SK-N-SH (cell line): ENCODE data around the gene PXN. TPM values are rescaled to one million over a fixed set of nuclear protein-coding genes. Genes with fewer than 3 reads are reported as not detected.

Source experiments
- CTCF ChIA-PET: fragments of 300-600, 350-600 bp; formaldehyde crosslinking; extraction: SDS; loops from one replicate; lab custom pipeline; 2021; lab: Yijun Ruan, JAX
- POLR2A ChIA-PET: fragments of 350-600 bp; sonication (Branson Sonifier 250); formaldehyde crosslinking; extraction: SDS; loops from one replicate; lab custom pipeline; 2020; ENCODE audit warnings: antibody characterized with exemption, inconsistent platforms; lab: Yijun Ruan, JAX
- DNase-seq: peaks from one replicate; pipeline ENCODE4 v3.0.0; 2012
- H2AFZ ChIP-seq: fragments of 200-600 bp; sonication (generic); 2 replicates; pipeline ENCODE4 v1.8.1; 2016; ENCODE audit warnings: antibody characterized with exemption, mild to moderate bottlenecking, low read depth
- H3F3A ChIP-seq: fragments of 200-600 bp; sonication (generic); replicated peaks from 2 replicates; pipeline ENCODE3; 2016; ENCODE audit warnings: antibody characterized with exemption, mild to moderate bottlenecking; ENCODE audit not compliant: insufficient read depth
- H3K27ac ChIP-seq, 2 experiments: fragments of 200-500 bp in 1 of 2; fragments of 200-600 bp in 1 of 2; sonication (Bioruptor generic) in 1 of 2; sonication (generic), shearing (Covaris generic) in 1 of 2; 2 replicates each; pipeline versions ENCODE4 v1.5.1 to v1.6.1; 2014 to 2016; ENCODE audit warnings: low read depth in 2 of 2, inconsistent platforms in 1 of 2, low read length in 1 of 2, mild to moderate bottlenecking in 1 of 2, mixed read lengths in 1 of 2
- H3K27me3 ChIP-seq: fragments of 200-600 bp; sonication (generic), shearing (Covaris generic); 2 replicates; pipeline ENCODE4 v1.6.1; 2016; ENCODE audit warnings: mixed run types; ENCODE audit not compliant: insufficient read depth
- H3K36me3 ChIP-seq, 2 experiments: fragments of 200-500 bp in 1 of 2; fragments of 200-600 bp in 1 of 2; sonication (Bioruptor generic) in 1 of 2; sonication (generic) in 1 of 2; replicated peaks in 1 of 2; 2 replicates each; pipeline versions ENCODE3 to v1.5.1; 2014 to 2016; ENCODE audit warnings: low read length in 1 of 2, mild to moderate bottlenecking in 1 of 2; ENCODE audit not compliant: insufficient read depth in 2 of 2, control insufficient read depth in 1 of 2
- H3K4me1 ChIP-seq, 2 experiments: fragments of 200-500 bp in 1 of 2; fragments of 200-600 bp in 1 of 2; sonication (Bioruptor generic) in 1 of 2; sonication (generic), shearing (Covaris generic) in 1 of 2; 2 replicates each; pipeline versions ENCODE4 v1.5.1 to v1.6.1; 2014 to 2016; ENCODE audit warnings: low read depth in 1 of 2, low read length in 1 of 2, mixed run types in 1 of 2; ENCODE audit not compliant: insufficient read depth in 2 of 2, control insufficient read depth in 1 of 2
- H3K4me2 ChIP-seq: fragments of 200-600 bp; sonication (generic), shearing (Covaris generic); 2 replicates; pipeline ENCODE4 v1.6.1; 2017; ENCODE audit warnings: mixed run types
- H3K4me3 ChIP-seq, 2 experiments: fragments of 200-500 bp in 1 of 2; fragments of 200-600 bp in 1 of 2; sonication (Bioruptor generic) in 1 of 2; sonication (generic), shearing (Covaris generic) in 1 of 2; 2 replicates each; pipeline versions ENCODE4 v1.5.1 to v1.8.1; 2014 to 2016; ENCODE audit warnings: low read depth in 2 of 2, inconsistent platforms in 1 of 2, low read length in 1 of 2, mild to moderate bottlenecking in 1 of 2, mixed read lengths in 1 of 2, moderate library complexity in 1 of 2
- H3K79me2 ChIP-seq: fragments of 200-600 bp; sonication (generic); 2 replicates; pipeline ENCODE4 v1.8.1; 2017; ENCODE audit warnings: mild to moderate bottlenecking; ENCODE audit not compliant: insufficient read depth
- H3K9ac ChIP-seq: fragments of 200-600 bp; sonication (generic); 2 replicates; pipeline ENCODE4 v1.6.1; 2017; ENCODE audit warnings: mixed run types
- H3K9me2 ChIP-seq: fragments of 200-600 bp; sonication (generic); 2 replicates; pipeline ENCODE4 v1.6.1; 2017; ENCODE audit warnings: mixed run types
- H3K9me3 ChIP-seq: fragments of 200-600 bp; sonication (generic); 2 replicates; pipeline ENCODE4 v1.6.1; 2017; ENCODE audit warnings: mixed run types, mild to moderate bottlenecking, moderate library complexity
- H4K20me1 ChIP-seq: fragments of 200-600 bp; sonication (generic); 2 replicates; pipeline ENCODE4 v1.6.1; 2017; ENCODE audit warnings: mild to moderate bottlenecking, mixed run types; ENCODE audit not compliant: insufficient read depth
- CTCF ChIP-seq: fragments of 200-600 bp; sonication (generic); IDR thresholded peaks from 2 replicates; pipeline ENCODE4 v1.6.1; 2017; ENCODE audit warnings: antibody characterized with exemption, mild to moderate bottlenecking, moderate library complexity
- ELF1 ChIP-seq: IDR thresholded peaks from 2 replicates; pipeline ENCODE4 v1.4.0; 2012
- EZH2phosphoT487 ChIP-seq: fragments of 200-600 bp; sonication (generic); IDR thresholded peaks from 2 replicates; pipeline ENCODE4 v1.6.1; 2017; ENCODE audit warnings: low read depth, mixed run types, mild to moderate bottlenecking, antibody characterized with exemption, moderate library complexity, borderline replicate concordance
- FOXM1 ChIP-seq: IDR thresholded peaks from 2 replicates; pipeline ENCODE4 v1.4.0; 2012; ENCODE audit warnings: low read depth, mild to moderate bottlenecking
- GABPA ChIP-seq: IDR thresholded peaks from 2 replicates; pipeline ENCODE4 v1.4.0; 2012; ENCODE audit warnings: low read depth, mild to moderate bottlenecking
- GATA2 ChIP-seq: sonication (generic); formaldehyde crosslinking; IDR thresholded peaks from 2 replicates; pipeline ENCODE4 v1.5.0; 2020; ENCODE audit warnings: mild to moderate bottlenecking, missing genetic modification reagents
- JUND ChIP-seq: IDR thresholded peaks from 2 replicates; pipeline ENCODE4 v1.4.0; 2012
- MEF2A ChIP-seq: IDR thresholded peaks from 2 replicates; pipeline ENCODE4 v1.4.0; 2012; ENCODE audit warnings: low read depth, borderline replicate concordance
- MXI1 ChIP-seq: IDR thresholded peaks from 2 replicates; pipeline ENCODE4 v1.6.1; 2012; ENCODE audit warnings: mild to moderate bottlenecking, low read depth, low read length, improper control_type of control experiment
- NRF1 ChIP-seq: IDR thresholded peaks from 2 replicates; pipeline ENCODE4 v1.6.1; 2012; ENCODE audit warnings: low read depth, mild to moderate bottlenecking, low read length
- RCOR1 ChIP-seq: fragments of 150-350 bp; IDR thresholded peaks from 2 replicates; pipeline ENCODE4 v1.6.1; 2017; ENCODE audit warnings: antibody characterized with exemption, low read length
- REST ChIP-seq: IDR thresholded peaks from 2 replicates; pipeline ENCODE4 v1.6.1; 2012; ENCODE audit warnings: mild to moderate bottlenecking, low read depth, low read length, moderate library complexity
- SMC3 ChIP-seq: IDR thresholded peaks from 2 replicates; pipeline ENCODE4 v1.6.1; 2012; ENCODE audit warnings: low read depth, low read length, improper control_type of control experiment
- TAF1 ChIP-seq: IDR thresholded peaks from 2 replicates; pipeline ENCODE4 v1.6.1; 2012; ENCODE audit warnings: low read depth, mild to moderate bottlenecking, low read length, moderate library complexity, borderline replicate concordance
- TCF12 ChIP-seq: IDR thresholded peaks from 2 replicates; pipeline ENCODE4 v1.4.0; 2012
- TEAD4 ChIP-seq: IDR thresholded peaks from 2 replicates; pipeline ENCODE4 v1.4.0; 2012; ENCODE audit warnings: mild to moderate bottlenecking, borderline replicate concordance; ENCODE audit not compliant: insufficient read depth
- YY1 ChIP-seq: IDR thresholded peaks from 2 replicates; pipeline ENCODE4 v1.4.0; 2012; ENCODE audit warnings: low read depth, mild to moderate bottlenecking
- WGBS: methylation state at CpG from one replicate; pipeline ENCODE4 v1.1.6; 2017; ENCODE audit warnings: low lambda C conversion rate; 5-methylcytosine and 5-hydroxymethylcytosine counted together
- polyA plus RNA-seq, 3 experiments: library from polyadenylated mRNA; depleted of rRNA; stranded (reverse); fragments of >200 nt; gene quantifications; 2 replicates each; pipeline ENCODE4 v1.2.3, GENCODE V29; 2012

Gene PXN
- polyA plus RNA-seq, 1 of the 3 experiments (the other 2 are of a cell fraction): 89.0 TPM

- Histone ChIP-seq H3K79me2 (peaks cover 23% of the 10 kb centered on the region), H2AFZ (no peak overlapping the region), H3K4me2 (no peak overlapping the region), H4K20me1 (no peaks in the 10 kb centered on the region), H3K9me2 (no peaks in the 10 kb centered on the region), H3K9me3 (no peaks in the 10 kb centered on the region), H3K27me3 (no peaks in the 10 kb centered on the region), H3K4me1 (no peaks in the 10 kb centered on the region), H3K9ac (no peak overlapping the region), H3K27ac (no peak overlapping the region), H3F3A (no peaks in the 10 kb centered on the region), H3K4me3 (no peak overlapping the region), H3K36me3 (peaks cover 69 to 72% of the 10 kb centered on the region in 2 experiments)
- CTCF ChIA-PET: no interaction called here
- POLR2A ChIA-PET: interaction anchor here (0.8 kb wide), 1 partner anchor 19 kb away, joined by 3 read pairs; no protein-coding TSS in a partner anchor
- DNase-seq: no peak
- 92% methylated on average over 11 of the region's 11 CpGs for WGBS
- TF ChIP-seq CTCF (no peak), ELF1 (no peak), TAF1 (no peak), RCOR1 (no peak), GATA2 (no peak), MEF2A (no peak), MXI1 (no peak), TEAD4 (no peak), JUND (no peak), FOXM1 (no peak), EZH2phosphoT487 (no peak), GABPA (no peak), REST (no peak), YY1 (no peak), NRF1 (no peak), TCF12 (no peak), SMC3 (no peak)
These were observed 90.0 kb downstream of the PXN start for GRCh38 chr12:120175537-120175936.
